ENCODE results near the gene PPP1R2. TPM values are rescaled to one million over a fixed set of nuclear protein-coding genes. Genes with fewer than 3 reads are reported as not detected.

The PPP1R2 gene
- total and polyA plus RNA-seq, 2 of the 13 experiments (the other 11 are each of a cell fraction or from before 2014, with no cell fraction given) = 36.5 to 86.5 TPM

GRCh38 chr3:195556390-195556789 lies 13.3 kb upstream of the PPP1R2 start:
- Histone ChIP-seq H3K27me3 (ENCODE audit: control insufficient read depth in 1 of 2, insufficient read depth in 2 of 2, low read length in 2 of 2) (0 out of 5 replicates have a peak, but pooled peaks cover 0 to 2% of the 10 kb centered on the region in 2 experiments), H3K4me3 (replicated peaks in 1 of 3; ENCODE audit: insufficient read depth in 1 of 3, low read depth in 2 of 3, low read length in 3 of 3) (no peak overlapping the region), H4K20me1 (ENCODE audit: insufficient read depth, low read length) (no peaks in the 10 kb centered on the region), H3K4me2 (ENCODE audit: low read depth, low read length) (no peak overlapping the region), H3K9ac (ENCODE audit: insufficient read depth, low read depth, low read length) (no peak overlapping the region), H3K27ac (ENCODE audit: extremely low read length, insufficient read depth, low read length) (no peak overlapping the region), H2AFZ (ENCODE audit: low read length) (no peak overlapping the region), H3K9me3 (ENCODE audit: low read length) (no peaks in the 10 kb centered on the region), H3K36me3 (replicated peaks in 1 of 2; ENCODE audit: control insufficient read depth in 1 of 2, insufficient read depth in 2 of 2, low read length in 2 of 2) (no peaks in the 10 kb centered on the region), H3K4me1 (ENCODE audit: insufficient read depth, low read length) (peaks cover 57% of the 10 kb centered on the region), H3K79me2 (ENCODE audit: insufficient read depth, low read length) (no peaks in the 10 kb centered on the region)
- ChIA-PET POLR2A (interaction anchor here (2.4 kb wide), 1 partner anchor 14 kb away, joined by 9 read pairs; the partner anchor contains the start of gene PPP1R2), CTCF (ENCODE audit: low intra/inter-chr PET ratio, low total read pairs) (no interaction called here)
- ATAC-seq = peak; percentile 34; the same call in 2 of the 3 replicates
- TF ChIP-seq IKZF4 (CRISPR knock-in tag; IDR thresholded peaks at IDR 0.05; ENCODE audit: borderline replicate concordance, low read depth, not compliant biosample characterization) (no peak), ZBTB38 (CRISPR knock-in tag; IDR thresholded peaks at IDR 0.05) (0 out of 2 replicates have a peak, but pooled peaks have one; percentile 71), ZFP41 (CRISPR knock-in tag; IDR thresholded peaks at IDR 0.05; ENCODE audit: borderline replicate concordance) (no peak), PHF5A (CRISPR knock-in tag; IDR thresholded peaks at IDR 0.05; ENCODE audit: low read depth, unreplicated experiment) (no peak), PRPF4 (IDR thresholded peaks at IDR 0.05; ENCODE audit: low read depth, low read length, poor library complexity, severe bottlenecking) (no peak), IKZF1 (IDR thresholded peaks at IDR 0.05) (no peak), NR2F6 (IDR thresholded peaks at IDR 0.05) (no peak), NR2F6 (CRISPR knock-in tag; IDR thresholded peaks at IDR 0.05) (peak; percentile 8; the same call in 1 of the 2 replicates), ZNF446 (CRISPR knock-in tag; IDR thresholded peaks at IDR 0.05) (no peak)
- TF ChIP-seq, protein P1, sequence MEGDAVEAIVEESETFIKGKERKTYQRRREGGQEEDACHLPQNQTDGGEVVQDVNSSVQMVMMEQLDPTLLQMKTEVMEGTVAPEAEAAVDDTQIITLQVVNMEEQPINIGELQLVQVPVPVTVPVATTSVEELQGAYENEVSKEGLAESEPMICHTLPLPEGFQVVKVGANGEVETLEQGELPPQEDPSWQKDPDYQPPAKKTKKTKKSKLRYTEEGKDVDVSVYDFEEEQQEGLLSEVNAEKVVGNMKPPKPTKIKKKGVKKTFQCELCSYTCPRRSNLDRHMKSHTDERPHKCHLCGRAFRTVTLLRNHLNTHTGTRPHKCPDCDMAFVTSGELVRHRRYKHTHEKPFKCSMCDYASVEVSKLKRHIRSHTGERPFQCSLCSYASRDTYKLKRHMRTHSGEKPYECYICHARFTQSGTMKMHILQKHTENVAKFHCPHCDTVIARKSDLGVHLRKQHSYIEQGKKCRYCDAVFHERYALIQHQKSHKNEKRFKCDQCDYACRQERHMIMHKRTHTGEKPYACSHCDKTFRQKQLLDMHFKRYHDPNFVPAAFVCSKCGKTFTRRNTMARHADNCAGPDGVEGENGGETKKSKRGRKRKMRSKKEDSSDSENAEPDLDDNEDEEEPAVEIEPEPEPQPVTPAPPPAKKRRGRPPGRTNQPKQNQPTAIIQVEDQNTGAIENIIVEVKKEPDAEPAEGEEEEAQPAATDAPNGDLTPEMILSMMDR (CRISPR knock-in tag; IDR thresholded peaks at IDR 0.05) = peak; percentile 51
- TF ChIP-seq, protein P2, sequence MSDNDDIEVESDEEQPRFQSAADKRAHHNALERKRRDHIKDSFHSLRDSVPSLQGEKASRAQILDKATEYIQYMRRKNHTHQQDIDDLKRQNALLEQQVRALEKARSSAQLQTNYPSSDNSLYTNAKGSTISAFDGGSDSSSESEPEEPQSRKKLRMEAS (IDR thresholded peaks at IDR 0.05) = peak; percentile 60
- TF ChIP-seq, protein P3, sequence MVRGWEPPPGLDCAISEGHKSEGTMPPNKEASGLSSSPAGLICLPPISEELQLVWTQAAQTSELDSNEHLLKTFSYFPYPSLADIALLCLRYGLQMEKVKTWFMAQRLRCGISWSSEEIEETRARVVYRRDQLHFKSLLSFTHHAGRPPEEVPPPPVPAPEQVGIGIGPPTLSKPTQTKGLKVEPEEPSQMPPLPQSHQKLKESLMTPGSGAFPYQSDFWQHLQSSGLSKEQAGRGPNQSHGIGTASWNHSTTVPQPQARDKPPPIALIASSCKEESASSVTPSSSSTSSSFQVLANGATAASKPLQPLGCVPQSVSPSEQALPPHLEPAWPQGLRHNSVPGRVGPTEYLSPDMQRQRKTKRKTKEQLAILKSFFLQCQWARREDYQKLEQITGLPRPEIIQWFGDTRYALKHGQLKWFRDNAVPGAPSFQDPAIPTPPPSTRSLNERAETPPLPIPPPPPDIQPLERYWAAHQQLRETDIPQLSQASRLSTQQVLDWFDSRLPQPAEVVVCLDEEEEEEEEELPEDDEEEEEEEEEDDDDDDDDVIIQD (CRISPR knock-in tag; IDR thresholded peaks at IDR 0.05; ENCODE audit: low read depth) = 0 out of 2 replicates have a peak, but pooled peaks have one; percentile 24
- no peak for FAIRE-seq
- no peak for DNase-seq (ENCODE audit: low spot score)
- BruUV-seq (replicated peaks) = no TSS peak
- in situ Hi-C loops (cut with HindIII; ENCODE audit: extremely low pct_ligation_motif_present, low pct_unique_long_range_greater_than_20kb) (no loop called here), intact Hi-C loops (cut with micrococcal nuclease; ENCODE audit: unreplicated experiment) (no loop called here)
- WGBS (ENCODE audit: low lambda C conversion rate) = 56% methylated on average over 10 of the region's 10 CpGs
